Left lobe of liver (tissue), 2 donors: ENCODE data around the gene PPP1R9B. TPM values are rescaled to one million over a fixed set of nuclear protein-coding genes. Genes with fewer than 3 reads are reported as not detected.
A peak's percentile ranks its signal among the peaks of the same experiment; 100 is the strongest.

Source experiments
- ATAC-seq: fragments of 200-7000 bp; cut with Tn5 transposase; one replicate; pipeline ENCODE4 v1.9.1; 2020; ENCODE audit warnings: mild to moderate bottlenecking, moderate library complexity
- DNase-seq: peaks from one replicate; pipeline ENCODE4 v3.0.0-alpha.2; 2020; ENCODE audit warnings: low spot score
- total RNA-seq: library from RNA; stranded (reverse); gene quantifications from one replicate; pipeline ENCODE4 v1.2.1, GENCODE V29; 2021
- donor health status: DM: no; HTN: no; CAD: no; lungs with moderate emphysema.
- donor health status: DM: no; HTN: yes; CAD: no.

The PPP1R9B gene
- total RNA-seq, 1 donor from 2014 or later: 18.1 TPM

GRCh38 chr17:50129728-50130558 lies 20.5 kb downstream of the PPP1R9B start, which contains the start of gene SAMD14:
Gene SAMD14, minus strand, starts transcription at chr17:50130160. Its CDS starts 5,201 bp downstream, at chr17:50124959.
- ATAC-seq: peak; percentile 35
- peak; percentile 46 for DNase-seq

GRCh38 chr17:50129353-50129727 lies 21.1 kb downstream of the PPP1R9B start:
- DNase-seq (no peak), ATAC-seq (no peak)

DNA sequence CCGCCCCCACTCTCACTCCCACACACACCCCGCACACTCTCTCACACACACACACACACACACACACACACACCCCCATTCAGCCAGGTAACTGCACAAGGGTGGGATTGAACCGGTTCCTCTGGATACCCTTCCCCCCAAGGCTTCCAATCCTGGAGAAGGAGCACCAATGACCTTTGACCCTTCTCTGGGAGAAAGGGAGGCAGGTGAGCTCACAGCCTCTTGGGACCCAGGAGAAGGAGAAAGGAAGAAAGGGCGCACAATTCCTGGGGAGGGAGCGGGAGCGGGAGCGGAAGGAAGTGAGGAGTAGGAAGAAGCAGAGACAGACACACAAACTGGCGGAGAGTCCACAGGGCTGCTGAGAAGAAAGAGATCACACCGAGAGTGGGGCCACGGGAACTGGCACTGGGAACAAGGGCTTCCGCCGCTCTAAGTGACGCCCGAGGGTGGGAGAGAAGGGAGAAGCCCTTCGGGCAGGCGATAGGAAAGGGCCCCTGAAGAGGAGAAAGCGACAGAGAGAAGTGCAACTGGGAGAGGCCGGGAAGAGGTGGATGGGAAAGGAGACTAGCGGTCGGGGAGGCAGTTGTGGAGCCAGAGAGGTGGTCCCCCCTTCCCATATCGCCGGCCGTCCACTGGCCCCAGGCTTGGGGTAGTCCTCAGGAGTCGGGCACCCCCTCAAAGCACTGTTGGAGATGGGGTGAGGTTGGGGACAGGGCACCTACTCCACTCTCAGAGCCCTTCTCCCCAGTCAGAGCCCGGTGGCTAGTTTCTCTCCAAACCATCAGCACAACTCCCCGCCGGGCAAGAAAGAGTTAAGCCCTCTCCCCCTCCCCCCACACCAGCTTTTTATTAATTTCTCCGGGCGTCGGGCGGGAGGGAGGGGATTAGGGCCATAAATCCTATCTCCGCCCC lies 21.8 kb downstream of the PPP1R9B start:
- ATAC-seq (no peak), DNase-seq (peak; percentile 42)

DNA sequence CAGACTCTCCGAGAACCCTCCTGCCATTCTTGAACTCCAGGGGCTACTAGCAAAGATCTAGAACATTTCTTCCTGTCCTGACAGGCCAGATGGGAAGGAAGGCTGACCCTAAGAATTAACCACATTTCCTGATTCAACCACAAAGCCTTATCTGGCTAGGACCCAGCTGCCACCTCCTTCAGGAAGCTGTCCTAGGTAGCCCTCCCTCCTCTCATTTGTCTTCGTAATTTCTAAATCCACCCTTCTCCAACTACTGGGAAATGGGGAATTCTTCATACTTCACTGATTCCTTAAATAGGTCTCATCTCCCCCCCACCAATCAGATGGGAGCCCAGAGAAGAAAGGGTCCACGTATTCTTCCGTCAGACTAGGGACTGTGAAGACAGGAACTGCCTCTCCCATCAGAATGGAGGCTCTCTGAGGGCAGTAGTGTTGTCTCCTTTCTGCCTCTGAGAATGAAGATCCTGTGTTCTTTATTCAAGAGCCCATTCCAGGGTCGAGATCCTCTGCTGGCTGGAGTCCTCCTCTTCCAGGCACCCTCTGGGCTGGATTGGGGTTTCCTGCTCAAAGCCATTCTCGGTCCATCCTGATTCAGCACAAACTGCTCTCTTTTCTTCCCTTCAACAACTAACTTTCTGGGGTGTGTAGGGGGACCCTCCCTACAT lies 22.6 kb downstream of the PPP1R9B start:
- no peak for ATAC-seq

GRCh38 chr17:50125420-50125997 lies 25.0 kb downstream of the PPP1R9B start:
- ATAC-seq (no peak), DNase-seq (no peak)

More for the DNA sequence above, 22.6 kb downstream of the PPP1R9B start:
- DNase-seq: no peak

GRCh38 chr17:50123649-50124349 lies 26.7 kb downstream of the PPP1R9B start:
- no peak for DNase-seq
- ATAC-seq: peak; percentile 27

- no peak for DNase-seq
Measured at GRCh38 chr17:50122945-50123344, 27.5 kb downstream of the PPP1R9B start.

GRCh38 chr17:50120475-50121253 lies 29.8 kb downstream of the PPP1R9B start:
- DNase-seq (no peak), ATAC-seq (no peak)

More at GRCh38 chr17:50122945-50123344, 27.5 kb downstream of the PPP1R9B start:
- no peak for ATAC-seq

DNA sequence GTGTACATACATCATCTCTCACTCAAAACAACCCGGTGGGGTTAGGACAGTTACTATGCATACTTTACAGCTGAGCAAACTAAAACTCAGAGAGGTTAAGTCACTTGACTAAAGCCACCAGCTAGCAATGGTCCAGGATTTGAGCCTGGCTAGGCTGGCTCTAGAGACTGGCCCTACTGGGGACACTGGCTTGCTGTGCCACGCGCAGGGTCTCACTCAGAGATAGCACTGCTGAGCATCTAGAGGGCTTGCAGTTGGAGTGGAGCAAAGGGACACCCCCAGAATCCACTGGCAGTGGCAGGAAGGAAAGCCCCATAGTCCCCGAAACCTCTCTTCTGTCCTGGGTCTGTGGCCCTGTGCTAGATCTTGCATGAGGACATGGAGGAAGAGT lies 31.7 kb downstream of the PPP1R9B start:
- ATAC-seq (no peak), DNase-seq (no peak)

DNA sequence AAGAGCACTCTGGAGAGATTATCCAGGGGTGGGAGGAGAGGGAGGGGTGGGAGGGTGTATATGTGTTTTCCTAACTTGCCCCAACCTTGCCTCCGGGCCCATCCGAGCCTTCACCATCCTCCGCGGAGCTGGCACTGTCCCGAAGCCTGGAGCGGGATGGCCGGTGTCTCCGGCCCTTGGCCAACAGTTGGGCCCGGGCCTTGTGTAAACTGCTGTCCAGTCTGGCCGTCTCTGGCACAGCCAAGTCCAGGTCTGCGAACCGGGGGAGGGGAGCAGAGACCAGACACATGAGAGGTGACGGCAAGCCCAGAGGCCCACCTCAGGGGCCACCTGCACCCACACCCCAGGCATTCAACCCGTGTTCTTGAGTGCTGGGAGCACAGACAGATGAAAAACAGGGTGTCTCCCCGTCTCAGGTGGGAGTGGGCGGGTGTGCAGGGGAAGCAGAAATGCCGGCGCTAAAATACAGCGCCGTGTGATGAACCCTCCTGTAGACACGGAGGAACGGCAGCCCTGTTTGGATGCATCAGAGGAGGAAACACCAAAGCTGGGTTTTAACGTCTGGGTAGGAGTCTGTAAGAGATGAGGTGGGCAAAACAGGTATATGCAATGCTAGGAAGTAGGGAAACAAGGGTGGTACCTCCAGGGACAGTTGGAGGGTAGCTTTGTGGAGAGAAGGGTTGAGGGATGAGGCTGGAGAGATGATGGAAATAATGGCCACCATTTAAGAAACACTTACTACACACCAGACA lies 32.2 kb downstream of the PPP1R9B start:
- DNase-seq (no peak), ATAC-seq (peak; percentile 39)

DNA sequence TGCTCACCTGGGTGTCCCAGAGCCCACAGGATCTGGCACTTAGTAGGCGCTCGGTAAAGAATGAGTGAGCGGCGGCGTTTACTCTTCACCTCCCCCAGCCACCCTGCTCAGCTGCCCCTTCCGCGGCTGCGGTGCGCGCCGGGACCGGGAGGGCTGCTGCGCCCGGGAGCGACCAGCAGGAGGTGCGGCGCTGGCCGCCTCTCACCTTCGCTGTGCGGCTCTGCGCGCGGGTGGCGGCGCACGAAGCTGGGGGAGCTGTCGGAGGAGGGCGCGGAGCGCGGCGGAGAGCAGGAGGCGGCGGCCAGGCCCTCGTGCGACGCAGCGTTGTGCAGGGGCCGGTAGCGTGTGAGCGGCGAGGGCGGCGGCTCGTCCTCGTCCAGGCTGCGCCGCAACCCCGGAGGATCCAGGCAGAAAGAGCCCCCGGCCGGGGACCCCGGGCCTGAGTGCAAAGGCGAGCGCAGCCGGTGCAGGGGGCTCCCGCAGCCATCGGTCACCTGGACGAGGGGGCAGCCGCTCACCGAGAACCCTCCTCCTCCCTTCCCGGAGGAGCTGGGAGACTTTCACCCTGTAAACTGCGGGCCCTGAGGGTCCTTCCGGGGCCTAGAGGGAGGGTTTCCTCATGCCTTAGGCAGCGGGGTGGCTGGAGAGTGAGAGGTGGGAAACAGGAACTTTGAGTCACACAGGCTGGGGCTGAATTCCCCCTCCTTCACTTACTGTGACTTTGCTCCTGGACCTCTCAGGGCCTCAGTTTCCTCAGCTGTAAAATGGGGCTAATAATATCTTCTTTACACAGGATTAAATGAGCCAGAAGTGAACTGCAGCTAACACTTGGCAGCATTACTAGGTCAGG lies 33.0 kb downstream of the PPP1R9B start:
- DNase-seq (no peak), ATAC-seq (peak; percentile 82)

DNA sequence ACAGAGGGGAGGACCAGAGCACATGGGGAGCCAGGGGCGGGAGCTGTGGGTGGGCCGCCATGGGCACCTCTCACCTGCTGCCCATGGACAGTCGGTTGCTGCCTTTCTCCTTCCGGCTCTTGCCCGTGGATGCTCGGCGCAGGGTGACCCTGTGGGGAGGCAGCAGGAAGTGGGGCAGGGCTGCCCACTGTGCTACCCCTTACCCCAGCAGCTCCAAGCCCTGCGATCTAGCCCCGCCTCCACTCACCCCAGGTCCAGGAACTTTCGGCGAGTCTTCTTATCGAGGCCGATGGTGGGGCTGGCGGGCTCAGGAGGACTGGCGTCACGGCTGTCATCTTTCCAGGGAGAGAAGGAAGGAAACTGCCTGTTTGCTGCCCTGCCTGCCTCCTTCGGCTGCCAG lies 34.7 kb downstream of the PPP1R9B start:
- DNase-seq (no peak), ATAC-seq (no peak)

- ATAC-seq (peak; percentile 27), DNase-seq (no peak)
Measured at GRCh38 chr17:50114849-50115357, 35.6 kb downstream of the PPP1R9B start.

DNA sequence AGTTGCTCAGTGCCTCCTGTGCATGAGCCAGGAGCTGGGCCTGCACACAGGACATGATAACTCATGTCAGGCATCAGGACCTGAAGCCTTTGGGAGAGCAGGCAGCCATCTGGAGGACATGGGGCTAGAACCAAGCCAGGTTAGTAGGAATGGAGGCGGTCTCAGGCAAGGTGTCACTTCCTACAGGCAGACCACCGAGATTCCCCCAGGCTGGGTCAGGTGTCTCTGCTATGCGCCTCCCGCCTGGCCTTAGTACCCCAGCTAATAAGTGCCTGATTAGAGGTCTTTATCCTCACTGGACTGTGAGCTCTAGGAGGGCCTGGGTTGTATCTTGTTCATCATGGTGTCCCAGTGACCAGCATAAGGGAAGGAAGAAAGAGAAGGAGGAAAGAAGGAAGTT lies 36.1 kb downstream of the PPP1R9B start:
- DNase-seq: no peak
- no peak for ATAC-seq

GRCh38 chr17:50113624-50114320 lies 36.7 kb downstream of the PPP1R9B start:
- no peak for DNase-seq

DNA sequence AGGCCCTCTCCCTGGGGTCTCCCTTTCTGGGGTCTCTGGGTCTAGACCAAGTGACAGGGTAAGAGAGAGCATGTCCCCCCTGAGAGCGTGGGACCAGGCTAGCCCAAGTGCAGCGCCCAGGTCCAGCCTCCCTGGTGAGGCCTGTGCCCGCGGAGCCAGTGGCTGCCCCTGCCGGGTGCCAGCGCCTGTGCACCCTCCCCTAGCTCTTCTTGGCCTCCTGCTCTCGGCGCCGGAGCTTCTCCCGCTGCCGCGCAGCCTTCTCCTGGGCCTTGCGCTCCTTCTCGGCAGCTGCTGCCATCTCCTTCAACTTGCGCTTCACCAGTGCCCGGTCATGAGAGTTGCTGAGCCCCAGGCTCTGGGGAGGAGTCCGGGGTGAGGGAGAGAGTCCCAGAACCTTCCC lies 37.8 kb downstream of the PPP1R9B start:
- ATAC-seq (no peak), DNase-seq (no peak)

More at GRCh38 chr17:50113624-50114320, 36.7 kb downstream of the PPP1R9B start:
- ATAC-seq: no peak
